ENCODE results near the gene INAFM2.

The INAFM2 gene

GRCh38 chr15:40337597-40337996 lies 14.1 kb downstream of the INAFM2 start:
- H3K4me1 Mint-ChIP-seq (ENCODE audit: low read depth) = peaks cover 18% of the 10 kb centered on the region
- no peak overlapping the region for H3K27ac Mint-ChIP-seq
- H3K27me3 Mint-ChIP-seq = no peaks in the 10 kb centered on the region
- no peak overlapping the region for H3K4me3 Mint-ChIP-seq
- no peaks in the 10 kb centered on the region for H3K9me3 Mint-ChIP-seq
- no peaks in the 10 kb centered on the region for H3K36me3 Mint-ChIP-seq (ENCODE audit: low read depth)

- H3K27ac Mint-ChIP-seq = no peak overlapping the region
- H3K36me3 Mint-ChIP-seq (ENCODE audit: low read depth) = no peaks in the 10 kb centered on the region
- H3K27me3 Mint-ChIP-seq = no peaks in the 10 kb centered on the region
- H3K4me3 Mint-ChIP-seq = no peak overlapping the region
- H3K9me3 Mint-ChIP-seq = no peaks in the 10 kb centered on the region
- H3K4me1 Mint-ChIP-seq (ENCODE audit: low read depth) = peaks cover 18% of the 10 kb centered on the region
These were observed 14.7 kb downstream of the INAFM2 start for GRCh38 chr15:40338041-40338657.

- no peaks in the 10 kb centered on the region for H3K9me3 Mint-ChIP-seq
- H3K36me3 Mint-ChIP-seq (ENCODE audit: low read depth) = no peaks in the 10 kb centered on the region
- no peaks in the 10 kb centered on the region for H3K27me3 Mint-ChIP-seq
- H3K27ac Mint-ChIP-seq = no peak overlapping the region
- peaks cover 12% of the 10 kb centered on the region for H3K4me1 Mint-ChIP-seq (ENCODE audit: low read depth)
- no peak overlapping the region for H3K4me3 Mint-ChIP-seq
These were observed 15.6 kb downstream of the INAFM2 start for GRCh38 chr15:40338921-40339620.

GRCh38 chr15:40339621-40339945 lies 16.1 kb downstream of the INAFM2 start:
- Mint-ChIP-seq H3K9me3 (no peaks in the 10 kb centered on the region), H3K27me3 (no peaks in the 10 kb centered on the region), H3K27ac (no peak overlapping the region), H3K4me1 (ENCODE audit: low read depth) (peaks cover 7% of the 10 kb centered on the region), H3K36me3 (ENCODE audit: low read depth) (no peaks in the 10 kb centered on the region), H3K4me3 (no peak overlapping the region)

GRCh38 chr15:40340038-40340739 lies 16.7 kb downstream of the INAFM2 start:
- H3K36me3 Mint-ChIP-seq (ENCODE audit: low read depth) = no peaks in the 10 kb centered on the region
- H3K27me3 Mint-ChIP-seq = no peaks in the 10 kb centered on the region
- no peaks in the 10 kb centered on the region for H3K9me3 Mint-ChIP-seq
- H3K4me1 Mint-ChIP-seq (ENCODE audit: low read depth) = peaks cover 7% of the 10 kb centered on the region
- no peak overlapping the region for H3K4me3 Mint-ChIP-seq
- no peak overlapping the region for H3K27ac Mint-ChIP-seq

GRCh38 chr15:40340740-40341400 lies 17.4 kb downstream of the INAFM2 start, which contains the start of gene CCDC9B:
TSS of gene CCDC9B (minus strand) at chr15:40340939. CDS start at chr15:40340819, 120 bp downstream.
- Mint-ChIP-seq H3K9me3 (no peaks in the 10 kb centered on the region), H3K27me3 (no peaks in the 10 kb centered on the region), H3K36me3 (ENCODE audit: low read depth) (no peaks in the 10 kb centered on the region), H3K4me3 (no peak within 1 kb of the TSS), H3K27ac (no peak within 1 kb of the TSS), H3K4me1 (ENCODE audit: low read depth) (peaks cover 7% of the 10 kb centered on the region)

- Mint-ChIP-seq H3K27me3 (no peaks in the 10 kb centered on the region), H3K4me3 (no peak overlapping the region), H3K9me3 (no peaks in the 10 kb centered on the region), H3K4me1 (ENCODE audit: low read depth) (peaks cover 7% of the 10 kb centered on the region), H3K36me3 (ENCODE audit: low read depth) (no peaks in the 10 kb centered on the region), H3K27ac (no peak overlapping the region)
These were observed 19.2 kb downstream of the INAFM2 start for GRCh38 chr15:40342416-40343320.

- no peaks in the 10 kb centered on the region for H3K9me3 Mint-ChIP-seq
- H3K36me3 Mint-ChIP-seq (ENCODE audit: low read depth) = no peaks in the 10 kb centered on the region
- H3K4me1 Mint-ChIP-seq (ENCODE audit: low read depth) = no peaks in the 10 kb centered on the region
- no peak overlapping the region for H3K4me3 Mint-ChIP-seq
- H3K27ac Mint-ChIP-seq = no peak overlapping the region
- no peaks in the 10 kb centered on the region for H3K27me3 Mint-ChIP-seq
These were observed 20.0 kb downstream of the INAFM2 start for GRCh38 chr15:40343512-40343911.

GRCh38 chr15:40344217-40344616 lies 20.7 kb downstream of the INAFM2 start:
- Mint-ChIP-seq H3K36me3 (ENCODE audit: low read depth) (no peaks in the 10 kb centered on the region), H3K4me3 (no peak overlapping the region), H3K9me3 (no peaks in the 10 kb centered on the region), H3K27ac (no peak overlapping the region), H3K4me1 (ENCODE audit: low read depth) (no peaks in the 10 kb centered on the region), H3K27me3 (no peaks in the 10 kb centered on the region)

GRCh38 chr15:40344631-40345120 lies 21.2 kb downstream of the INAFM2 start:
- Mint-ChIP-seq H3K9me3 (no peaks in the 10 kb centered on the region), H3K27me3 (no peaks in the 10 kb centered on the region)

GRCh38 chr15:40345225-40345866 lies 21.9 kb downstream of the INAFM2 start:
- no peaks in the 10 kb centered on the region for H3K36me3 Mint-ChIP-seq (ENCODE audit: low read depth)
- no peaks in the 10 kb centered on the region for H3K9me3 Mint-ChIP-seq
- no peak overlapping the region for H3K4me3 Mint-ChIP-seq
- H3K27me3 Mint-ChIP-seq = no peaks in the 10 kb centered on the region
- no peaks in the 10 kb centered on the region for H3K4me1 Mint-ChIP-seq (ENCODE audit: low read depth)
- H3K27ac Mint-ChIP-seq = no peak overlapping the region

More at GRCh38 chr15:40344631-40345120, 21.2 kb downstream of the INAFM2 start:
- H3K36me3 Mint-ChIP-seq (ENCODE audit: low read depth) = no peaks in the 10 kb centered on the region
- H3K27ac Mint-ChIP-seq = no peak overlapping the region
- no peaks in the 10 kb centered on the region for H3K4me1 Mint-ChIP-seq (ENCODE audit: low read depth)
- no peak overlapping the region for H3K4me3 Mint-ChIP-seq

- Mint-ChIP-seq H3K4me1 (ENCODE audit: low read depth) (no peaks in the 10 kb centered on the region), H3K27me3 (no peaks in the 10 kb centered on the region), H3K4me3 (no peak overlapping the region), H3K9me3 (no peaks in the 10 kb centered on the region), H3K27ac (no peak overlapping the region), H3K36me3 (ENCODE audit: low read depth) (no peaks in the 10 kb centered on the region)
These were observed 22.5 kb downstream of the INAFM2 start for GRCh38 chr15:40345867-40346578.

Data from stimulated activated naive CD8-positive, alpha-beta T cell treated with anti-CD3 and anti-CD28 coated beads, Interleukin-15, Interleukin-2, amounts not matched to agents 100 ng/mL and 50 ng/mL, for 24 hours (primary cell).